ENCODE data around the gene EXOC8. TPM values are rescaled to one million over a fixed set of nuclear protein-coding genes. Genes with fewer than 3 reads are reported as not detected.

Gene EXOC8
- total and polyA plus RNA-seq, 2 donors (not counting 3 experiments of a cell fraction or from before 2014, with no cell fraction given), result 2.8 to 13.2 TPM

- CTCF ChIA-PET, result interaction anchor here (2.2 kb wide), 1 partner anchor 11 kb away, joined by 8 read pairs; no protein-coding TSS in a partner anchor
- Histone ChIP-seq H3K4me1 (ENCODE audit: control insufficient read depth, extremely low read depth, insufficient read depth, low read length) (peaks cover 11% of the 10 kb centered on the region), H4K20me1 (replicated peaks; ENCODE audit: control insufficient read depth, extremely low read depth, insufficient read depth, low read length) (no peaks in the 10 kb centered on the region), H3K27me3 (ENCODE audit: control insufficient read depth in 2 of 2, insufficient read depth in 2 of 2, low read length in 2 of 2) (no peaks in the 10 kb centered on the region), H3K27ac (ENCODE audit: insufficient read depth, low read depth, low read length) (no peak overlapping the region), H3K4me3 (replicated peaks in 1 of 3; ENCODE audit: insufficient read depth in 1 of 3, low read depth in 1 of 3, low read length in 3 of 3) (no peak overlapping the region), H2AFZ (ENCODE audit: low read depth, low read length) (no peak overlapping the region), H3K9ac (replicated peaks; ENCODE audit: extremely low read depth, insufficient read depth, low read length) (no peak overlapping the region), H3K9me1 (replicated peaks; ENCODE audit: control insufficient read depth, extremely low read depth, insufficient read depth, low read length) (no peaks in the 10 kb centered on the region), H3K9me3 (replicated peaks; ENCODE audit: control insufficient read depth, insufficient read depth, low read length) (no peaks in the 10 kb centered on the region), H3K79me2 (ENCODE audit: control insufficient read depth, insufficient read depth, low read length) (peaks cover under 1% of the 10 kb centered on the region), H3K4me2 (ENCODE audit: insufficient read depth, low read length) (no peak overlapping the region), H3K36me3 (ENCODE audit: control insufficient read depth in 2 of 2, extremely low read depth in 1 of 2, insufficient read depth in 2 of 2, low read length in 2 of 2) (no peaks in the 10 kb centered on the region)
- no TSS peak for BruUV-seq (replicated peaks)
- POLR2A ChIA-PET, result no interaction called here
- FAIRE-seq (peak; percentile 24), DNase-seq (ENCODE audit: low read depth, low spot score) (peak; percentile 5)
- TF ChIP-seq POLR2A (IDR thresholded peaks at IDR 0.05; ENCODE audit: low read depth, low read length) (no peak), MAX (IDR thresholded peaks at IDR 0.05; ENCODE audit: insufficient read depth, insufficient read length) (no peak), JUN (IDR thresholded peaks at IDR 0.05; ENCODE audit: borderline replicate concordance, insufficient read depth, insufficient read length, low read depth) (no peak), EZH2 (IDR thresholded peaks at IDR 0.05; ENCODE audit: borderline replicate concordance, low read depth, low read length, severe bottlenecking) (no peak), CTCF (IDR thresholded peaks at IDR 0.05; ENCODE audit: extremely low read depth in 1 of 2, insufficient read depth in 1 of 2, low read depth in 1 of 2, low read length in 2 of 2) (no peak), MYC (IDR thresholded peaks at IDR 0.05; ENCODE audit: low read depth, low read length) (no peak), GATA2 (IDR thresholded peaks at IDR 0.05; ENCODE audit: insufficient read depth, insufficient read length, low read depth, low read length) (no peak), FOS (IDR thresholded peaks at IDR 0.05; ENCODE audit: borderline replicate concordance, insufficient read depth, low read length) (no peak), POLR2AphosphoS5 (IDR thresholded peaks at IDR 0.05; ENCODE audit: insufficient read depth, low read depth, low read length) (no peak)
- dilution Hi-C loops (cut with MboI; ENCODE audit: extremely low pct_ligation_motif_present, low sequenced_read_pairs) (no loop called here), intact Hi-C loops (cut with micrococcal nuclease) (no loop called here)
These were observed 11.4 kb downstream of the EXOC8 start for GRCh38 chr1:231326248-231326647.

Measured in endothelial cell of umbilical vein (primary cell).